Measurements from ENCODE around the gene RABGGTB.
"Not testable (repeated sequence)": the region's sequence is repeated elsewhere in the genome, so short reads cannot be mapped to it uniquely, and the experiment has no call there.

RABGGTB gene

DNA sequence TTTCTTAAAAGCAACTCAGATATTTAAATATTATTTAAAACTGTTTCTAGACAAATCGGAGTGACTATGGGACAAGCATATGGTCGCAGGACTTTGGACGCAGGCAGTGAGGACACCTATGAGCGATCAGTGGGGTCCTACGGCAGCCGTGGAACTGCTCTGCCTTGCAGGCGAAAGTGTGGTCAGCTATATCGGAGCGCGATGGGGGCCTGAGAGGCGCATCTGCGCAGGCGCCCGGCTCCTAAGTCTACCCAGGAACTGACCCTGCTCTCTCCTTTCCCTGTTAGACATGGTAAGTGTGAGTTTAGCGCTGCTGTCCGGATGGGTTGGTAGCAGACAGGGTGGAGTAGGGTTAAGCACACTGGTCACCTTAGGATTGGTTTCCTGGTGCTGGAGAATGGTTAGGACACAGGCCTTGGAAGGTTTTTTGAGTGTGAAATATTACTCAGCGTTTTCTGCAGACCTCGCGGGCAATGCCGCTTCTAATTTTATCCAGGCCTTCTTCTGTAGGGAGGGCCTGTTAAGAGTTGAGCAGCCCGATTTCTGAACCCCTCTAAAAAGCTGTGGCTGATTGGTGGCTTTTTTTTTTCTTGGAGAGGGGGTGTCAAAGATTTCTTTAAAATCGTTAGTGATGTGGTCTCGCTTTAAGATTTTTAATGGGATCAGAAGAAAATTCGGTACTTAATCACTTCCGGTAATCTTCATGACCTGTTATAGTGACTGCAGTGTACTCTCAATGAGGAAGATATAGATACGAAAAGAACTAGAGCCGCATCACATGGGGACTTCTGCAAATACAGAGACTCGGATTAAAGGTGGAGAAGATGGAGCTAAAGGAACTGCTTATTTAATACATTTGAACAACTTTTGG, at the start of gene RABGGTB:
RABGGTB (plus strand) TSS at position 274 of the 871 bp plus-strand sequence; CDS start at position 290, 16 bp downstream.
- peak; percentile 89 for DNase-seq

GRCh38 chr1:75742047-75742625, 43.9 kb upstream of the RABGGTB start:
- DNase-seq, result no peak

GRCh38 chr1:75745276-75745675, 40.8 kb upstream of the RABGGTB start:
- no peak for DNase-seq

GRCh38 chr1:75757210-75757609, 28.8 kb upstream of the RABGGTB start:
- not testable (repeated sequence) for DNase-seq

DNA sequence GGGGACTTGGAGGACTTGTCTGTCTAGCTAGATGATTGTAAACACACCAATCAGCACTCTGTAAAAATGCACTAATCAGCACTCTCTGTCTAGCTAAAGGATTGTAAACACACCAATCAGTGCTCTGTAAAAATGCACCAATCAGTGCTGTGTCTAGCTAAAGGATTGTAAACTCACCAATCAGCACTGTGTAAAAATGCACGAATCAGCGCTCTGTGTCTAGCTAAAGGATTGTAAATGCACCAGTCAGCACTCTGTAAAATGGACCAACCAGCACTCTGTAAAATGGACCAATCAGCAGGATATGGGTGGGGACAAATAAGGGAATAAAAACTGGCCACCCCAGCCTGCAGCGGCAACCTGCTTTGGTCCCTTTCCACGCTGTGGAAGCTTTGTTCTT, 27.5 kb upstream of the RABGGTB start:
- DNase-seq, result not testable (repeated sequence)

- DNase-seq, result no peak
Measured at GRCh38 chr1:75764057-75764655, 21.9 kb upstream of the RABGGTB start.

- DNase-seq, result peak; percentile 63
Measured at GRCh38 chr1:75765697-75766355, 20.2 kb upstream of the RABGGTB start.

DNA sequence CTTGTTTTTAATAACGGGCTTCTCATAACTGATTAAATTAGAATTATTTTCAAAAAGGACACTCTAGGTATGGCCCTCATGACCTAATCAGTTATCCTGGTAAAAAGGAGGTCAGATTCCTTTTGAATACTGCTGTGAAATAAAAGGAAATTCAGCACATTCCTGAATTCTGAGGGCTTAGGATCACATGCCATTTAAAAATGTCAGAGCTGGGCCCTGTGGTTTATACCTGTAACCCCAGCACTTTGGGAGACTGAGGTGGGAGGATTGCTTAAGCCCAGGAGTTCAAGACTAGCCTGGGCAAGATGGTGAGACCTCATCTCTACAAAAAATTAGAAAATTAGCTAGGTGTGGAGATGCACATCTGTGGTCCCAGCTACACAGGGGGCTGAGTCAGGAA, 18.0 kb upstream of the RABGGTB start:
- DNase-seq, result peak; percentile 64

- DNase-seq, result no peak
Measured at GRCh38 chr1:75770761-75771160, 15.3 kb upstream of the RABGGTB start.

DNA sequence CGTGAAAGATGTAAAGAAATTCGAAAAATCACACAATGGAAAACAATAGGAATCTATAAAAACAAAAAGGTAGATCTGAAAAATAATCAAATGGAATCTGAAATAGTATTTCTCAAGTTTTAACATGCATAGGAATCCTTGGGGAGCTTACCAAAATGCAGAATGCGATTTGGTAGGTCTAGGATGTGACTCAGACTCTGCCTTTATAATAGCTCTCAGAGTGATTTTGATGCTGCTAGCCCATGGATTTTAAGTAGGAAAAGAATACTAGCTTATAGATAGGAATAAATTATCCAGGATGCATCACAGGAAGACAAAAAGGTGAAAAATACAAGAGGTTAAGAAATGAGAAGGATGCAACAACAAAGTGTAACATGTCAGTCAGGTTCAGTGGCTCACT, 14.1 kb upstream of the RABGGTB start:
- no peak for DNase-seq

- DNase-seq, result not testable (repeated sequence)
Measured at GRCh38 chr1:75777812-75778211, 8.2 kb upstream of the RABGGTB start.

- DNase-seq, result not testable (repeated sequence)
Measured at GRCh38 chr1:75778694-75779093, 7.4 kb upstream of the RABGGTB start.

DNA sequence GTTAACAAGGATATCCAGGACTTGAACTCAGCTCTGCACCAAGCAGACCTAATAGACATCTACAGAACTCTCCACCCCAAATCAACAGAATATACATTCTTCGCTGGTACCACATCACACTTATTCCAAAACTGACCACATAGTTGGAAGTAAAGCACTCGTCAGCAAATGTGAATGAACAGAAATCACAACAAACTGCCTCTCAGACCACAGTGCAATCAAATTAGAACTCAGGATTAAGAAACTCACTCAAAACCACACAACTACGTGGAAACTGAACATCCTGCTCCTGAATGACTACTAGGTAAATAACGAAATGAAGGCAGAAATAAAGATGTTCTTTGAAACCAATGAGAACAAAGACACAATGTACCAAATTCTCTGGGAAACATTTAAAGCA, 5.9 kb upstream of the RABGGTB start:
- DNase-seq, result not testable (repeated sequence)

- DNase-seq, result not testable (repeated sequence)
Measured at GRCh38 chr1:75783920-75784319, 2.1 kb upstream of the RABGGTB start.

- DNase-seq, result no peak
Measured at GRCh38 chr1:75785320-75785982, 605 bp upstream of the RABGGTB start.

DNA sequence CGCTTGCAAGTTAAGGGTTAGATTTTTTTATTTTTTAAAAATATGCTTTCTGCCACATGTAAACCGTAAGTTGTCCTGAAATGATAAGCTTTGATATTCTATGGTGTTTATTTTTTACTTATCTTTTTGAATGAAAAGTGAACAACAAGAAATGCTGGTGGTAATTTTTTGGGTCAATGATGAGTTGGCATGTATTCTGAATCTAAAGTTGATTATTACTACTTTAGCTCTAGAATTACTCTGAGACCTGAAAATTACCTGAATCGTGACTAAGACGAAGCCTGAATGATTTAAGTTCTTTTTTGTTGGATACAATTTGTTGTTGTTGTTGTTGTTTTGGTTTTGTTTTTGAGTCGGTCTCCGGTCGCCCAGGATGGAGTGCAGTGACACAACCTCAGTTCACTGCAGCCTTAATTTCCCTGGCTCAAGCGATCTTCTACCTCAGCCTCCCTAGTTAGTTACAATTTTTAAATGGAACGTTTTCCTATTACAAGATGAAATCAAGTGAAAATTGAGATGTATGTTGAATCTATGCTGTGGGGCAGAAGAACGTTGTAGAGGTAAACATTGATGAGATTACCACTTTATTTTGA, 941 bp downstream of the RABGGTB start:
- no peak for DNase-seq

DNA sequence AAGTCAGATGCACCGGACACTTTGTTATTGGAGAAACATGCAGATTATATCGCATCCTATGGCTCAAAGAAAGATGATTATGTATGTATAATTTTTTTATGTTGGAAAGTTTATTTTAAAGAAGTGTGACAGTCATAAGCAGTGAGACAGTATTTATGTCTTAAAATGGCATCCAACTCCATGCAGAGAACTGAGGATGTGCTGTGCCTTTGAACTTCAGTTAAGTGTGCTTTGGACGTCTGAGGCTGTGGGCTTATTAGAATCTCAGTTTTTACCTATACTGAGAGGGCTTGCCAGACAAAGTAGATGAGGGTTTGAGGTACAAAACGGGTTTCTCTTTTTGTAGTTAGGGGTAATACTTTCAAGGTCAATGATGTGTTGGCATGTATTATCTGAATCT, 1.5 kb downstream of the RABGGTB start:
- DNase-seq, result no peak

DNA sequence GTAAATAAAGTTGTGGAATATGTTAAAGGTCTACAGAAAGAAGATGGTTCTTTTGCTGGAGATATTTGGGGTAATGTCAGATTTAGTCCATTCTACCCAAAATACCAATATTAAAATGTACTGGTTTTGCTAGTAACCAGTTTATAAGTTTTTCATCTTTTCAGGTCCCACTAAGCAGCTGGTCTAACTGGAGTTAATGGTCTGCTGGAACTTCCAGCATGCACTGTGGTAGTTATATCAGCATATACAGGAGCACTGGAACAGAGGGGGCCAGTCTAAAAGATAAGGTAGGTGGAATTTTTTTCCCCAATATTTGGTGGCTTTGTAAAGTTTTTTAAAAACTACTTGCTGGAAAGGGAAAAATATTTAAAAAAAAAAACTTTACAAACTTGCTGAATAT, 3.9 kb downstream of the RABGGTB start:
- DNase-seq, result no peak

GRCh38 chr1:75791022-75791421, 5.0 kb downstream of the RABGGTB start:
- no peak for DNase-seq

GRCh38 chr1:75792091-75792490, 6.0 kb downstream of the RABGGTB start:
- no peak for DNase-seq

DNA sequence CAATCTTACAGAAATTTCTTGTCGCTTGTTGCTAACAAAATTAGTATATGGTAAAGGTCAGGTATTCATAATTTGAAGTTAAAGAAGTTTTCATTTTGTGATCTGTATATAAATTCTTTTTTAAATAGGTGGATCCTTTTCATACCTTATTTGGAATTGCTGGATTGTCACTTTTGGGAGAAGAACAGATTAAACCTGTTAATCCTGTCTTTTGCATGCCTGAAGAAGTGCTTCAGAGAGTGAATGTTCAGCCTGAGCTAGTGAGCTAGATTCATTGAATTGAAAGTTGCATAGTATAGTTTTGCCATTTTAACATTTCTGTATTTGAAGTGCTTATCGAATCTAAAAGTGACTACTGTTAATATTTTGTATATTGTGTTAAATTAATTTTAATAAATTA, 8.3 kb downstream of the RABGGTB start:
- no peak for DNase-seq

- DNase-seq, result no peak
Measured at GRCh38 chr1:75795703-75796193, 9.7 kb downstream of the RABGGTB start.

Measured in NCI-H226 (cell line).